Fibroblast of skin of left biceps (primary cell): ENCODE measurements around the gene DENND10.
"Not testable (repeated sequence)": the region's sequence is repeated elsewhere in the genome, so short reads cannot be mapped to it uniquely, and the experiment has no call there.

Experiments
- DNase-seq, 2 experiments: peaks; one replicate each; pipeline ENCODE4 v3.0.0-alpha.2; 2013; ENCODE audit warnings: low read depth in 2 of 2

The DENND10 gene

DNA sequence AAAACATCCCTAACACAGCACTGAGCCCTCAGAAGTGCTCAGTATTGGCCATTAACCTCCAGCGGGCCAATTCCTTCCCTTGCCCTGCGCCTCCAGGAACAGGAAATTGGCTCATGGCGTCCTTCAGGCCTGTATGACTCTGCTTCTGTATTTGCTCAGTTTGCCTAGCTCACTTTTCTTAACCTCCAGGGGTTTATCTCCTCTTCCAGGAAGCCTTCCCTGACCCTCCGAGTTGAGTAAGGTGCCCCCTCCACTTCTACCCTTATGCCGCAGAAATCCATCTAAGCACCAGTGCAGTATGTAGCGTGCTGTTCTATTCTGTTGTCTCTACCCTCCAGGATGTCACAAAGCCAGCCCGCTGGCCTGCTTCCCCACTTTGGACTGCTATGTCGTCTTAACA, 62.7 kb downstream of the DENND10 start:
- no peak for DNase-seq

DNA sequence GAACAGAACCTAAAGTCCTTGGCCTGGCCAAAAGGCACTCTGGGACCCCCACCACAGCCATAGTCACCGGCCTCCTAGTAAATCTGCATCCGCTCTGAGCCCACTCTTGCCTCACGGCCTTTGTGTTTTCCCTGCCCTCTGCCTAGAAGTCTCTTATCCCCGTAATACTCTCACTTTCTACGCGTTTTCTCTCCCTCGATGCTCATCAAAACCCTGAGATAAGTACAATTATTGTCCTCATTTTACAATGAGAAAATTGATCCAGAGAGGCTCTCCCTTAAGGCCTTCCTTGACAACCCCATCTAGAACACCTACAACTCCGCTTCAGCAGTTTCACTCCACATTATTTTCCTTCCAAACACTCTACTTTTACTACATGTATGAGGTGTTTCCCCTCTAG, 63.1 kb downstream of the DENND10 start:
- no peak for DNase-seq

DNA sequence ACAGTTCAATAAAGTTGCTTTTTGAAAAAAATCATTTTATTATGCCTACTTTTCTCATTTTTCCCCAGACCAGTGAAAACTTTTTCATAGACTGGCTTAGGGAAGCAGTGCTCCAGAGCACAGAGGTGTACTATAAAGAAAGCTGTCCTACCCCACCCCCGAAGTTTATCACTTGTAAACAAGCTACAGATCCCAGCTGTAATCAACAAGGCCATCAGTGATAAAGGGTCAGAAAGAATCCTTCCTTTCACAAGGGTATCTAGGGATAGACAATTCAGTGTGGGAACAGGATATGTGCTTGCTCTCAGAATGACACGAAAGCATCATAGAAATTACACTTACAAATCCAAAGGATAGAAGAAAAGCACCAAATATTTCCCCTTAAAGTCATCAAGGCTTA, 70.2 kb downstream of the DENND10 start:
- no peak for DNase-seq

DNA sequence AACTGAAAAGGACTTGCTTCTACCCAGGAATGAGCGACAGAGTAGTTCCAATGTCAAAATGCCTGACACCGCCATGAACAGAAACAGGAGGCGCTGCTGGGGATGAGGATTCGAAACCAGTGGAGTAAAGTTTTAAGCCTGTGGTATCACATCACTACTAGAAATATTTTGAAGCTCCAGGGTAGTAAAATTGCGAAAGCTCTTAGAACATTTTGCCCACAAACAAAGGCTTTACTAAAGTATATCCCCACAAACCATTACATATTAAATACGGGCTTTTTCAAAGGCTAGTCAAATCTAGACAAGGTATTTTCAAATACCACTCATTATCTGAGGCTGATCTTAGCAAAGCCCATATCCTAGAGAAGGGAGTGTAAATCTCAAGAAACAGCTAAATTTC, 72.3 kb downstream of the DENND10 start:
- DNase-seq = no peak

DNA sequence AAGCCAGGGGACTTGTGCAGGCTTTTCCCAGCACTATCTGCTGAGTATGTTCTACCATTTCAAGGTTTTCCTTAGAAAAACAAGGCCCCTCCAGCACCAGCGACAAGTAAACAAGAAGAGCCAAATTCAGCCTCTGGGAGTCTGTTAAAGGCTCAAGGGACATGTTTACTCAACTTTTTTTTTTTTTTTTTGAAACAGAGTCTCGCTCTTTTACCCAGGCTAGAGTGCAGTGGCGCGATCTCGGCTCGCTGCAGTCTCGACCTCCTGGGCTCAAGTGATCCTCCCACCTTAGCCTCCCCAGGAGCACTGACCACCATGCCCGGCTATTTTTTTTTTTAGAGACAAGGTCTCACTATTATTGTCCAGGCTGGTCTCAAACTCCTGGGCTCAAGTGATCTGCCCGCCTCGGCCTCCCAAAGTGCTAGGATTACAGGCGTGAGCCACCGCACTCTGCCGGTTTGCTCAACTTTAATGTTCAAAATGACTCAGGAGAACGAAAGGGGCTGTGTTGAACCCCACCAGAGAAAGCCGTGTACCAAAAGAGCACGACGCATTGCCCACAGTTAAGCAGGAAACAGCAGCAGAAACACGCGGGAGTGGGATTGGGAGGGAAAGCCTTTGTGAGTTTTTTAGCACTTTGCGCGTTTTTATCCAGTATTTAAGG, 73.9 kb downstream of the DENND10 start:
- no peak for DNase-seq

DNA sequence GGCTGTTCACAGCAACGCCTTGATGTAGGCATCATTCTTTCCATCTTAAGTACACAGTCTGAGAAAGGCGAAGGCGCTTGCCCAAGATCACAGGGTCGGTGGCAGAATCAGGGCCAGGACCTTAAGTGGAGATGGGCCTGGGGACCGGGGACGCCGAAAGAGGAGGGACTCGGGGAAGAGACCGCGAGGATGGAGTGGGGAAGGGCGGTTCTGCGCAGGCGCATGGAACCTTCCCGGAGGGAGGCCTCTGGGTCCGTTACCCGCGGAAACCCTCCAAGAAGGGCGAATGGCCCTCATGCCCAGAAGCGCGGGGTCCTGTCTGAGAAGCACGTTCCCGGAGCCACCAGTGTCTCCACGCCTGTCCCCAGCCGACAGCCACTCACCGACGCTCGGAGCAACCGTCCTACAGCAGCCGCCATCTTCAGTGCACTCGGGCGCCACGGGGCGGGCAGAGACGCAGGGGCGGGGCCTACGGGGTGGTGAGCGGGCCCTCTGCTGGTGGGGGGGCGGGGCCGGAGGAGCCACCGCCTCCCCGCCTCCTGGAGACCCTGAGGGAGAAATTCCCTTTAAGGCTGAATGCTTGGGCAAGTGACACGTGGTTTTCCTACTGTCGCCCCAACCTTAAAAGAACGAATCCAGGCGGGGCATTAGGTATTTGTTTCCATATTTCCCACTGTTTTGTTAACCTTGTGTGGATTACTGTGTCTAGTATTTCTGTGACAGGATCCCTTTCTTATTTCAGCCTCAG, 74.6 kb downstream of the DENND10 start, which contains the start of gene PRDX3:
Gene PRDX3, minus strand, starts transcription at position 441 of the 748 bp plus-strand sequence. Its CDS starts 22 bp downstream, at position 419.
- DNase-seq = peak; percentile 71 to 77

DNA sequence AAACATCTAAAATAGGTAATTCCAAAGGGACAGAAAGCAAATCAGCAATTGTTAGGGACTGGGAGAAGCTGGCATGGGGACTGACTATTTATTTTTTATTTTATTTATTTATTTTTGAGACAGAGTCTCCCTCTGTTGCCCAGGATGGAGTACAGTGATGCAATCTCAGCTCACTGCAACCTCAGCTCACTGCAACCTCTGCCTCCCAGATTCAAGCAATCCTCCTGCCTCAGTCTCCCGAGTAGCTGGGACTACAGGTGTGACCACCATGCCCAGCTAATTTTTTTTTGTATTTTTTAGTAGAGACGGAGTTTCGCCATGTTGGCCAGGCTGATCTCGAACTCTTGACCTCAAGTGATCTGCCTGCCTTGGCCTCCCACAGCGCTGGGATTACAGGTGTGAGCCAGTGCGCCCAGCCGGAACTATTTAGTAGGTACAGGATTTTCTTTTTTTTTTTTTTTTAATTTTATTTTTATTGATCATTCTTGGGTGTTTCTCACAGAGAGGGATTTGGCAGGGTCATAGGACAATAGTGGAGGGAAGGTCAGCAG, 77.0 kb downstream of the DENND10 start:
- DNase-seq = not testable (repeated sequence)

DNA sequence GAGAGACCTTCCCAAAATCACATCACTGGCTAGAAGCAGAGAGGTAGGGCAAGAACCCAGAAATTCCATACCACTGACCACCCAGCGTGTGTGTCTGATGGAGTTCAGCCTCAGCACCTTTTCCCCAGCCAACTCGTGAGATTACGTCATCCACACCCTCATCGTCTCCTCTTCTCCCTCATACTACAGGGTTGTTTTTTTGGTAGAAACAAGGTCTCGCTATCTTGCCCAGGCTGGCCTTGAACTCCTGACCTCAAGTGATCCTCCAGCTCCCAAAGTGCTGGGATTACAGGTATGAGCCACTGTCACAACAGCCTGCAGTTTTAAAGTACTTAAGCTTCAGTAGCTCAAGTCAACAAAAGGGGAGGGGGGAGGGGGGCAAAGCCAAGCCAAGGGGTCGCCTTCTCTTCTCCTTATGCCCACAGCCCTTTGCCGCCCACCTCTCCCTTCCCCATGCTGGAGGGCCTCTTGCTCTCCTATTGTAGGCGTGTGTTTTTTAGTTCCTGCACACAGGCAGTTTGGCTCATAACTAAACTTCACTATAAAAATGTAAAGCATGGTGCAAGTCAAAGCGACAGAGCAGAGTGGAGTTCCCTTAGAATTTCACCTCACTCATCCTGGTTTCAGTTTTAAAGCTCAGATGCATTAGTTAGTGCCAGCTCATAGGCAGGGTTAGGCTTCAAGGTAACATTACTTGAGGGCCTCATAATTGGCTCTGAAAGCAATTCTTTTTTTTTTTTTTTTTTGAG, 79.9 kb downstream of the DENND10 start:
- DNase-seq = no peak
